ENCODE measurements around the gene CAD. TPM values are rescaled to one million over a fixed set of nuclear protein-coding genes. Genes with fewer than 3 reads are reported as not detected.

Gene CAD
- 28.6 and 30.8 TPM in 2 replicates for total RNA-seq

- Histone ChIP-seq H3K4me1 (ENCODE audit: insufficient read depth, low read length) (peaks cover 27% of the 10 kb centered on the region), H3K27me3 (ENCODE audit: insufficient read depth, low read length) (no peaks in the 10 kb centered on the region), H3K27ac (ENCODE audit: low read depth, low read length) (peak within 1 kb of the TSS; percentile 72), H3K4me3 (ENCODE audit: insufficient read depth, low read length) (peak within 1 kb of the TSS; percentile 93), H2AFZ (ENCODE audit: low read length) (peak within 1 kb of the TSS; percentile 93), H3K36me3 (ENCODE audit: insufficient read depth, low read length) (peaks cover 41% of the 10 kb centered on the region), H3K9me3 (ENCODE audit: low read depth, low read length) (no peaks in the 10 kb centered on the region), H3K79me2 (ENCODE audit: insufficient read depth, low read length) (peaks cover 38% of the 10 kb centered on the region), H4K20me1 (ENCODE audit: insufficient read depth, low read length) (no peaks in the 10 kb centered on the region), H3K4me2 (ENCODE audit: insufficient read depth, low read length) (peak within 1 kb of the TSS; percentile 96)
- peak; percentile 98 for DNase-seq (ENCODE audit: insufficient read length, low spot score, missing footprints)
- TF ChIP-seq, protein P1, sequence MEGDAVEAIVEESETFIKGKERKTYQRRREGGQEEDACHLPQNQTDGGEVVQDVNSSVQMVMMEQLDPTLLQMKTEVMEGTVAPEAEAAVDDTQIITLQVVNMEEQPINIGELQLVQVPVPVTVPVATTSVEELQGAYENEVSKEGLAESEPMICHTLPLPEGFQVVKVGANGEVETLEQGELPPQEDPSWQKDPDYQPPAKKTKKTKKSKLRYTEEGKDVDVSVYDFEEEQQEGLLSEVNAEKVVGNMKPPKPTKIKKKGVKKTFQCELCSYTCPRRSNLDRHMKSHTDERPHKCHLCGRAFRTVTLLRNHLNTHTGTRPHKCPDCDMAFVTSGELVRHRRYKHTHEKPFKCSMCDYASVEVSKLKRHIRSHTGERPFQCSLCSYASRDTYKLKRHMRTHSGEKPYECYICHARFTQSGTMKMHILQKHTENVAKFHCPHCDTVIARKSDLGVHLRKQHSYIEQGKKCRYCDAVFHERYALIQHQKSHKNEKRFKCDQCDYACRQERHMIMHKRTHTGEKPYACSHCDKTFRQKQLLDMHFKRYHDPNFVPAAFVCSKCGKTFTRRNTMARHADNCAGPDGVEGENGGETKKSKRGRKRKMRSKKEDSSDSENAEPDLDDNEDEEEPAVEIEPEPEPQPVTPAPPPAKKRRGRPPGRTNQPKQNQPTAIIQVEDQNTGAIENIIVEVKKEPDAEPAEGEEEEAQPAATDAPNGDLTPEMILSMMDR (IDR thresholded peaks at IDR 0.05; ENCODE audit: extremely low read depth, low read depth, low read length) = peak; percentile 10
Observed at GRCh38 chr2:27217173-27218121, at the start of gene CAD. Gene CAD, plus strand, starts transcription at chr2:27217369. Its CDS starts 183 bp downstream, at chr2:27217552.

DNA sequence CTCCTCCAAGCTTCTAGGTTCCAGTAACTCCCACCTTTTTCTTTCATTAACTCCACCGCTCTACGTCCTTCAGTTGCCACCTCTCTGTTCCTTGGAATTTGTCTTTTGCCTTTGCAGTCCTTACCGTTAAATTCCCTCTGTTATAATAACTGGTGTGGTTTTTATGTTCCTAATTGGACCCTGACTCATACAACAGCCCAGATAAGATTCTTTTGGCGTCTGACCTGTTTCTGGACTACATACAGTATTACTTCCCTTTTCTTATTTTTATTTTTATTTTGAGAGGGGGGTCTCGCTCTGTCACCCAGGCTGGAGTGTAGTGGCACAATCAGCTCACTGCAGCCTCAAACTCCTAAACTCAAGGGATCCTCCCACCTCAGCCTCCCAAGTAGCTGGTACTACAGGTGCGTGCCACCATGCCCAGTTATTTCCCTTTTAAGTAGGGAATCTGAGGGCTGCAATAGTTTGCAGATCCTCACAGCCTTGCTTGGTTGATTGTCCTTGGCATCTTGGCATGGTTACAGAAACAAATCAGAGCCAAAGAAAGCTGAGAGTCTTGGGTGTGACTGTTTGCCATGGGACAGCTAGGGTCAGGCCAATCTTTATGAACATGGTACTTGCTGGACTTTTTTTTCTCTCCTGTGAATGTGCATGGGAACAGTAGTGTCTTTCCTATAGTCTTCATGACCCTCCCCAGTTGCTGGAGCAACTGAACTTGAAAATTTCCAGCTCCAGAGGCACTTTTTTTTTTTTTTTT, 46.4 kb upstream of the CAD start:
- TF ChIP-seq, protein P1 (IDR thresholded peaks at IDR 0.05; ENCODE audit: extremely low read depth, low read depth, low read length) = no peak
- H3K79me2 ChIP-seq (ENCODE audit: insufficient read depth, low read length) = no peaks in the 10 kb centered on the region
- no peaks in the 10 kb centered on the region for H3K9me3 ChIP-seq (ENCODE audit: low read depth, low read length)
- peak overlapping the region; percentile 82 for H3K4me2 ChIP-seq (ENCODE audit: insufficient read depth, low read length)
- H2AFZ ChIP-seq (ENCODE audit: low read length) = no peak overlapping the region
- no peaks in the 10 kb centered on the region for H4K20me1 ChIP-seq (ENCODE audit: insufficient read depth, low read length)
- no peak overlapping the region for H3K27ac ChIP-seq (ENCODE audit: low read depth, low read length)
- peaks cover 12% of the 10 kb centered on the region for H3K4me1 ChIP-seq (ENCODE audit: insufficient read depth, low read length)
- peak; percentile 66 for DNase-seq (ENCODE audit: insufficient read length, low spot score, missing footprints)
- peaks cover 37% of the 10 kb centered on the region for H3K27me3 ChIP-seq (ENCODE audit: insufficient read depth, low read length)
- H3K4me3 ChIP-seq (ENCODE audit: insufficient read depth, low read length) = no peak overlapping the region
- no peaks in the 10 kb centered on the region for H3K36me3 ChIP-seq (ENCODE audit: insufficient read depth, low read length)

- TF ChIP-seq, protein P1 (IDR thresholded peaks at IDR 0.05; ENCODE audit: extremely low read depth, low read depth, low read length) = no peak
- peaks cover 40% of the 10 kb centered on the region for H3K27me3 ChIP-seq (ENCODE audit: insufficient read depth, low read length)
- H3K4me2 ChIP-seq (ENCODE audit: insufficient read depth, low read length) = no peak overlapping the region
- H3K27ac ChIP-seq (ENCODE audit: low read depth, low read length) = no peak overlapping the region
- H3K79me2 ChIP-seq (ENCODE audit: insufficient read depth, low read length) = no peaks in the 10 kb centered on the region
- no peak overlapping the region for H2AFZ ChIP-seq (ENCODE audit: low read length)
- H3K4me3 ChIP-seq (ENCODE audit: insufficient read depth, low read length) = no peak overlapping the region
- peaks cover 12% of the 10 kb centered on the region for H3K4me1 ChIP-seq (ENCODE audit: insufficient read depth, low read length)
- no peaks in the 10 kb centered on the region for H3K36me3 ChIP-seq (ENCODE audit: insufficient read depth, low read length)
- H3K9me3 ChIP-seq (ENCODE audit: low read depth, low read length) = no peaks in the 10 kb centered on the region
- DNase-seq (ENCODE audit: insufficient read length, low spot score, missing footprints) = no peak
- no peaks in the 10 kb centered on the region for H4K20me1 ChIP-seq (ENCODE audit: insufficient read depth, low read length)
Observed at GRCh38 chr2:27171351-27171848, 45.8 kb upstream of the CAD start.

Data from osteoblast (primary cell).